GM18870 (cell line): Measurements from ENCODE around the gene COQ9.
A peak's percentile ranks its signal among the peaks of the same experiment; 100 is the strongest.
"Not testable (repeated sequence)": the region's sequence is repeated elsewhere in the genome, so short reads cannot be mapped to it uniquely, and the experiment has no call there.

ENCODE experiments used
- ATAC-seq: cut with Tn5 transposase; IDR thresholded peaks from one replicate; pipeline ENCODE4 v1.9.1; 2021; ENCODE audit warnings: moderate library complexity; ENCODE audit not compliant: unreplicated experiment

COQ9 gene

GRCh38 chr16:57426356-57426755 is 20.9 kb upstream of the COQ9 start:
- ATAC-seq = no peak

- ATAC-seq = no peak
These were observed 20.0 kb upstream of the COQ9 start for GRCh38 chr16:57427307-57427706.

GRCh38 chr16:57427824-57428223 is 19.5 kb upstream of the COQ9 start:
- ATAC-seq = no peak

- no peak for ATAC-seq
These were observed 16.3 kb upstream of the COQ9 start for GRCh38 chr16:57430955-57431354.

- no peak for ATAC-seq
These were observed 14.8 kb upstream of the COQ9 start for GRCh38 chr16:57432505-57432904.

- ATAC-seq = no peak
These were observed 14.3 kb upstream of the COQ9 start for GRCh38 chr16:57432989-57433388.

GRCh38 chr16:57434003-57434402 is 13.3 kb upstream of the COQ9 start:
- no peak for ATAC-seq

- ATAC-seq = no peak
These were observed 11.4 kb upstream of the COQ9 start for GRCh38 chr16:57435838-57436237.

- not testable (repeated sequence) for ATAC-seq
These were observed 7.3 kb upstream of the COQ9 start for GRCh38 chr16:57439947-57440346.

GRCh38 chr16:57440551-57440950 is 6.7 kb upstream of the COQ9 start:
- ATAC-seq = not testable (repeated sequence)

GRCh38 chr16:57444711-57445110 is 2.6 kb upstream of the COQ9 start:
- no peak for ATAC-seq

- no peak for ATAC-seq
These were observed 1.8 kb upstream of the COQ9 start for GRCh38 chr16:57445510-57445909.

- peak; percentile 23 for ATAC-seq
These were observed 621 bp upstream of the COQ9 start for GRCh38 chr16:57446531-57447185.

- no peak for ATAC-seq
These were observed 4.7 kb downstream of the COQ9 start for GRCh38 chr16:57452021-57452420.

- no peak for ATAC-seq
These were observed 15.1 kb downstream of the COQ9 start, which contains the start of gene POLR2C for GRCh38 chr16:57462209-57462977. TSS of gene POLR2C (plus strand) at chr16:57462679. CDS start at chr16:57462725, 46 bp downstream.

GRCh38 chr16:57462978-57463362 is 15.7 kb downstream of the COQ9 start:
- ATAC-seq = no peak

GRCh38 chr16:57464523-57464922 is 17.2 kb downstream of the COQ9 start:
- no peak for ATAC-seq

- ATAC-seq = no peak
These were observed 21.1 kb downstream of the COQ9 start for GRCh38 chr16:57468346-57468745.

GRCh38 chr16:57469046-57469445 is 21.8 kb downstream of the COQ9 start:
- ATAC-seq = no peak

- no peak for ATAC-seq
These were observed 22.7 kb downstream of the COQ9 start for GRCh38 chr16:57469917-57470470.

GRCh38 chr16:57470711-57471110 is 23.4 kb downstream of the COQ9 start:
- ATAC-seq = no peak

- no peak for ATAC-seq
These were observed 23.9 kb downstream of the COQ9 start for GRCh38 chr16:57471209-57471608.
